ENCODE results near the gene DLEC1.

DLEC1 gene

GRCh38 chr3:38170722-38171121 is 131.7 kb downstream of the DLEC1 start:
- DNase-seq (ENCODE audit: low read depth) = no peak
- TF ChIP-seq CTCF (IDR thresholded peaks at IDR 0.05; ENCODE audit: control insufficient read depth, insufficient read depth, low read depth, low read length, missing control alignments) = no peak
- H3K4me3 ChIP-seq (ENCODE audit: control insufficient read depth, low read depth, low read length) = no peak overlapping the region

- DNase-seq (ENCODE audit: low read depth) = no peak
- no peak overlapping the region for H3K4me3 ChIP-seq (ENCODE audit: control insufficient read depth, low read depth, low read length)
- no peak for TF ChIP-seq CTCF (IDR thresholded peaks at IDR 0.05; ENCODE audit: control insufficient read depth, insufficient read depth, low read depth, low read length, missing control alignments)
Measured at GRCh38 chr3:38171622-38172021, 132.6 kb downstream of the DLEC1 start.

Measured in AG09309 (cell line).